Body of pancreas (tissue), 4 donors: ENCODE data around the gene FHIP2A.

Experiments
- CTCF ChIP-seq, 7 experiments: fragments of 450-650 bp in 4 of 7; fragments of 200-600 bp in 3 of 7; sonication (generic) in 3 of 7; IDR thresholded peaks; one replicate each; pipeline ENCODE4 v1.5.1; 2016 to 2019; ENCODE audit warnings: antibody characterized with exemption in 7 of 7
- POLR2A ChIP-seq, 3 donors: fragments of 450-650 bp; IDR thresholded peaks; one replicate each; pipeline ENCODE4 v1.6.1; 2016; ENCODE audit warnings: antibody characterized with exemption in 3 of 3, mild to moderate bottlenecking in 2 of 3

- TF ChIP-seq CTCF (IDR thresholded peaks at IDR 0.05) (no peak), POLR2A (IDR thresholded peaks at IDR 0.05) (no peak)
Observed at GRCh38 chr10:114808982-114809381, 12.6 kb upstream of the FHIP2A start.
